NB4 (cell line): ENCODE measurements around the gene LRRC63.
A peak's percentile ranks its signal among the peaks of the same experiment; 100 is the strongest.

Source experiments
- DNase-seq: peaks from one replicate; pipeline ENCODE4 v3.0.0; 2010; ENCODE audit warnings: low read depth
- H3K4me3 ChIP-seq: one replicate; pipeline ENCODE4 v1.5.1; 2011; ENCODE audit warnings: mild to moderate bottlenecking, low read depth, low read length, moderate library complexity
- CTCF ChIP-seq: IDR thresholded peaks from one replicate; pipeline ENCODE4 v1.5.1; 2012; ENCODE audit warnings: low read depth, low read length
- MAX ChIP-seq: IDR thresholded peaks from 2 replicates; pipeline ENCODE4 v1.6.1; 2011; ENCODE audit warnings: low read depth, low read length
- MYC ChIP-seq: IDR thresholded peaks from 2 replicates; pipeline ENCODE4 v1.6.1; 2011; ENCODE audit warnings: low read depth, low read length
- POLR2A ChIP-seq: IDR thresholded peaks from 2 replicates; pipeline ENCODE4 v1.6.1; 2011; ENCODE audit warnings: mild to moderate bottlenecking; ENCODE audit not compliant: insufficient read length; ENCODE audit errors: extremely low read depth

LRRC63 gene

GRCh38 chr13:46265292-46265691 is 53.6 kb downstream of the LRRC63 start:
- no peak for DNase-seq
- TF ChIP-seq MAX (no peak), POLR2A (no peak), CTCF (no peak), MYC (no peak)
- H3K4me3 ChIP-seq: no peak overlapping the region

- no peak for TF ChIP-seq MAX
- no peak for TF ChIP-seq CTCF
- TF ChIP-seq MYC: no peak
- TF ChIP-seq POLR2A: no peak
- DNase-seq: no peak
- no peak overlapping the region for H3K4me3 ChIP-seq
Measured at GRCh38 chr13:46267166-46267565, 55.4 kb downstream of the LRRC63 start.

- TF ChIP-seq CTCF: no peak
- no peak for TF ChIP-seq POLR2A
- no peak for TF ChIP-seq MYC
- no peak for TF ChIP-seq MAX
- no peak for DNase-seq
- no peak overlapping the region for H3K4me3 ChIP-seq
Measured at GRCh38 chr13:46270416-46270815, 58.7 kb downstream of the LRRC63 start.

- DNase-seq: no peak
- TF ChIP-seq POLR2A: no peak
- TF ChIP-seq CTCF: no peak
- TF ChIP-seq MAX: no peak
- TF ChIP-seq MYC: no peak
- H3K4me3 ChIP-seq: no peak overlapping the region
Measured at GRCh38 chr13:46274094-46274698, 62.5 kb downstream of the LRRC63 start.

- no peak for TF ChIP-seq MAX
- no peak for TF ChIP-seq POLR2A
- TF ChIP-seq CTCF: no peak
- no peak for TF ChIP-seq MYC
- no peak overlapping the region for H3K4me3 ChIP-seq
- peak; percentile 53 for DNase-seq
Measured at GRCh38 chr13:46278474-46278873, 66.7 kb downstream of the LRRC63 start.
